HG03108 (cell line): Measurements from ENCODE around the gene DIRAS2.
"Not testable (repeated sequence)": the region's sequence is repeated elsewhere in the genome, so short reads cannot be mapped to it uniquely, and the experiment has no call there.

ENCODE experiments used
- ATAC-seq: cut with Tn5 transposase; IDR thresholded peaks from one replicate; pipeline ENCODE4 v1.9.1; 2021; ENCODE audit warnings: moderate library complexity; ENCODE audit not compliant: unreplicated experiment

DIRAS2 gene, protein sequence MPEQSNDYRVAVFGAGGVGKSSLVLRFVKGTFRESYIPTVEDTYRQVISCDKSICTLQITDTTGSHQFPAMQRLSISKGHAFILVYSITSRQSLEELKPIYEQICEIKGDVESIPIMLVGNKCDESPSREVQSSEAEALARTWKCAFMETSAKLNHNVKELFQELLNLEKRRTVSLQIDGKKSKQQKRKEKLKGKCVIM

DNA sequence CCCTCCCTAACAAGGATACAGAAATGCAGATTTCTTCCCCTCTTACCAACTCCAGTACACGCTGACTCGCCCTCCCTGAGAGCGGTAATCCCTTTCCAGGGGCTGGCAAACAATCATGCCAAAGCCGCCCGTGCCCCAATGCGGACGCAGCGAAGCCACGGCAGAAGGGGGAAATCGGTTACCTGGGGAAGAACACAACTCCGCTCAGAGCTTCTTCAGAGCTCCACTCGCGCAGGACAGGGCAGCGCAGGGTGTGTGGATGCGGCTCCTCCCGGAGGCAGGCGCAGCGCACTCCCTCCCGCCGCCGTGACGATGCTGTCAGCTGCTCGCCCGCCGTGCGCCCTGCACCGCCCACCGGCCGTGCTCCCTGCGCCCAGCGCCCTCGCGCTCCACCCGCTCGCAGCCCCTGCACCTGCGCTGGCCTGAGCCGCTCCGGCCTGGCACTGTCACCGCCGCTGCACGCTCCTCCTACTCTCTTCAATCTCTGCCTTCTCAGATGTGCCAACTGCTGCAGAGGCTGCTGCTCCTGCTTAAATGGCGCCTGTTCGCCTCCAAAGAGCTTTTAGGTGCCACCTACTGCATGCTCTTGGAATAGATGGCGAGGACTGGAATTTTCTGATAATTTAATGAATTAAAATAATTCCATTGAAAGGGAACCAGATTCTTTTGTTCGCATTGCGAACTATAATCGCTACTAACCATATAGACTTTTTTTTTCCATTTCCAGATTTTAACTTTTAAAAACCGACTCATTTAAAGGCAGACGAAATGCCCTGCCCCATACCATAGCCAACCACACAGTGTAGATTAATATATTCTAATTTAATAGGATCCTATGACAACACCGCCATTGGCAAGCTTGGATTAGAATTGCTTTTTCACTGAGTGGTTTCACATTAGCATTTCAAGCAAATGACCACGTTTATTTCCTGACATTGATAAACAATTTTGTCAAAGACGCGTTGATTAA lies at the start of gene DIRAS2:
TSS of gene DIRAS2 (minus strand) at position 255 of the 970 bp plus-strand sequence. CDS start 28,997 bp downstream, outside the sequence.
- ATAC-seq = no peak

DNA sequence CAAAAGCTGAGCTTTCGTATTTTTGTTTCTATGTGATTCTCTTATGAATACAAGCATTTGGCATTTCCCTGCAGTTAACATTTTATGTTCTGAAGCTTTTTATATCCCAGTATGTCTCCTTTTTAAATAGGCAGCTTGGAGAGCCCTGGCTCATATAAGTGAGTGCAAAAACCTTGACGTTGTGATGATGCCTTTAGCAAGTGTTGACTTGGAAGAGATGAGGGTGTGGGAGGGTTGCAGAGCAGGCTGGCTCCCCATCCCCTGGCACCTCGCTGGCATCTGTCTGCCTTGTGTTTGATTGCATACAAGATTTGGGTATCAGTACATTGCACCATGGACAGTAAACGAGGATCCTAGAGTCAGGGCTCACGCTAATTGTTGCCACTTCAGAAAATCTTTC lies 42.1 kb upstream of the DIRAS2 start:
- no peak for ATAC-seq

DNA sequence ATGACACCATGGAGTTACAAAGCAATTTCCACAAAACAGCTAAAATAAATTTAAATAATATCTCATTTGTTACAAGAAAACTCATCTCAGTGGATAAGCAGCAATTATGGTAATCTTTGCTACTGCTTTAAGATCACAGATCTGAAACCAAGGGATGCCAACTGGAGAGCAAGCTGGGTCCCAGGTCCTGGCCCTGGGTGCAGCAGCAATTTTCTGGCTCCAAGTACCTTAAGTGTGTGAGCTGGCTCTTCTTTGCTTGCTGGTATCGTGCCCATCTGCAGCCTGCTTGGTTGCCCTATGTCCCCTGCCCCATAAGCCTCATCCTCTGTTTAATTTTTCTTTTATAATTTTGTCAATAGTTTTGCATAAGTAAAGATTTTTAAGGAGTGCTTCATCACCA lies 41.5 kb upstream of the DIRAS2 start:
- ATAC-seq = no peak

DNA sequence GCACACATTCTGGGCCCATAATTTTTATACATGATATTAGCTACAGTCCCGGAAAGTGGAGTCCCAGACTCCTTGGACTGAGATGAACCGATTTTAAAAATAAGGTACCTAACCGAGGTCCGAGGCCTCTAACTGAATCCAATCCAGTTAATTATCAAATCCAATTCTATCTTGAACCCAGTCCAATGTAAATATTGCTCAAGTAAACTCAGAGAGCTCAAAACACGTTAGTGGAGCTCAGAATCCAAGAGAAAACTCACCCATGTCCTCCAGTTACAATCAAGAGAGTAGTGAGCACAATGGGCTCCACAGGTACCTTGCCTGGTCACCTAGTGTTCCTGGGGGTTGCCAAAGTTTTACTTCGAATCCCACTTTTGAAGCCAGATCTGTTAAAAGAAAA lies 37.9 kb upstream of the DIRAS2 start:
- ATAC-seq = no peak

DNA sequence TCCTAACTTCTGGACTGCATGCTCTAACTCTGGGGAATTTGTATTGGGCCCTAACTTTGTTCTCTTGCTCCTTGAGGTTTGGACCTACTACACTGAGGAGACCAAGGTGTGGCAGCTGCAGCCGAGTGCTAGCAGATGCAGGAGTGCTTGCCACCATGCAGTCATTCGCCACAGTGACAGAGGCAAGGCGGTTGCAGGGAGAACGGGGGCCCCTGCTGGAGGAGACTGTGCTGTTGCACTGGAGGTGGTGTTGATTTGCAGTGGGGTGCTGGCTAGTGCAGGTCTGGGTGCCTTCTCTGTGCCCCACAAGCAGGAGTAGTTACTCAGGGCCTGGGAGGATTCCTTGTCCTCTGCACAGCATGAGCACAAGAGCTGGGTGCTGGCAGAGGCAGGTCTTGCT lies 22.4 kb upstream of the DIRAS2 start:
- ATAC-seq = no peak

DNA sequence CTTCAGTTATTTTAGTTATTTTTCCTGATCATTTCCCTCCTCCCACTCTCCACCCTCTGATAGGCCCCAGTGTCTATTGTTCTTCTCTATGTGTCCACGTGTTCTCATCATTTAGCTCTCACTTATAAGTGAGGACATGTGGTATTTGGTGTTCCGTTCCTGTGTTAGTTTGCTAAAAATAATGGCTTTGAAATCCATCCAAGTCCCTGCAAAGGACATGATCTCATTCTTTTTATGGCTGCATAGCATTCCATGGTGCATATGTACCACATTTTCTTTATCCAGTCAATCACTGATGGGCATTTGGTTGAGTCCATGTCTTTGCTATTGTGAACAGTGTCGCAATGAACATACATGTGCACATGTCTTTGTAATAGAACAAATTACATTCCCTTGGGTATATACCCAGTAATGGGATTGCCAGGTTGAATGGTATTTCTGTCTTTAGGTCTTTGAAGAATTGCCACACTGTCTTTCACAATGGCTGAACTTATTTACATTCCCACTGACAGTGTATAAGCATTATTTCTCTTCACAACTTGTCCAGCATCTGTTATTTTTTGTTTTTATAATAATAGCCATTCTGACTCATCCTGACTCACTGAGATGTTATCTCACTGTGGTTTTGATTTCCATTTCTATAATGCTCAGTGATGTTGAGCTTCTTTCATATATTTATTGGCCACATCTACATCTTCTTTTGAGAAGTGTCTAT lies 17.2 kb upstream of the DIRAS2 start:
- no peak for ATAC-seq

DNA sequence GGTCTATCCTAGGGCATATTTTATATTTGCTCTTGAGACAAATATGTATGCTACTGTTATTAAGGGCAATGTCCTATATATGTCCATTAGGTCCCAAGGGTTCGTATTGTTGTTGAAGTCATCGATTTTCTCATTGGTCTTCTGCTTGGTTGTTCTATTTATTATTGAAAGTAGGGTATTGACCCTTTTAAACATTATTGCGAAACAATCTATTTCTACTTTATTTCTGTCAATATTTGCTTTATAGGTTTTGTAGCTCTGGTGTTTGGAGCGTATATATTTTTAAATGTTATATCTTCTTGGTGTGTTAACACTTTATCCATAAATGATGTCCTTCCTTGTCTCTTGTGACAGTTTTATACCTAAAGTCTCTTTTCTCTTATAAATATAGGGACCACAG lies 16.2 kb upstream of the DIRAS2 start:
- no peak for ATAC-seq

DNA sequence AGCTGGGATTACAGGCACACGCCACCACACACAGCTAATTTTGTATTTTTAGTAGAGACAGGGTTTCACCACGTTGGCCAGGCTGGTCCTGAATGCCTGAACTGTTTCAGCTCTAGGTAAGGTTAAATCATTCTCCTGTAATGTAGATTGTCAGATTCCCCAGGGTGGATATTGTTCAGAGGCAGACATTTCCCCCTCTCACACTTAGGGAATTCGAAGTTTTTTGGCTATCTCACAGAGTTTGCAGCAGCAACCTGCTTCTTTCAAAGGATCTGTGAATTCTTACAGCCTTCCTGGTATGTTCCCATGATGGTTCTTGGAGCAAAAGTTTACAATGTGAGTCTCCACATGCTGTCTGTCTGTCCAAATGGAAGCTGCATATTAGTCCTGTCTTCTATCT lies 15.6 kb upstream of the DIRAS2 start:
- no peak for ATAC-seq

DNA sequence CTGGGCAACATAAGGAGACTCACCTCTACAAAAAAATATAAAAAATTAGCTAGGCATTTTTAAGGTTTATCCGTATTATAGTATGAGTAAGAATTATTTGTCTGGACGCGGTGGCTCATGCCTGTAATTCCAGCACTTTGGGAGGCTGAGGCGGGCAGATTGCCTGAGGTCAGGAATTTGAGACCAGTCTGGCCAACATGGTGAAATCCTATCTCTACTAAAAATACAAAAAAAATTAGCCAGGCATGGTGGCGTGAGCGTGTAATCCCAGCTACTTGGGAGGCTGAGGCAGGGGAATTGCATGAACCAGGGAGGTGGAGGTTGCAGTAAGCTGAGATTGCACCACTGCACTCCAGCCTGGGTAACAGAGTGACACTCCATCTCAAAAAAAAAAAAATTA lies 14.3 kb upstream of the DIRAS2 start:
- ATAC-seq = not testable (repeated sequence)

DNA sequence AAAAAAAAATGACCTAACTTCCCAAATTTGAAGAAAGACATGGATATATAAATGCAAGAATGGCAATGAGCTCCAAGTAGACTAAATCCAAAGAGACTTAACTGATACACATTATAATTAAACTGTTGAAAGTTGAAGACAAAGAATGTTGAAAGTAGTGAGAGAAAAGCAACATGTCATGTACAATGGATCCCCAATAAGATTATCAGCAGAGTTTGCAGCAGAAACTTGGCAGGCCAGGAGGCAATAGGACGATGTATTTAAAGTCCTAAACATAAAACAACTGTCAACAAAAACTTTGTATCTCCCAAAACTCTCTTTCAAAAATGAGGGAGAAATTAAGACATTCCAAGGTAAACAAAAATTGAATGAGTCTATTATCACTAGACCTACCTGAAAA lies 8.6 kb upstream of the DIRAS2 start:
- ATAC-seq = no peak

DNA sequence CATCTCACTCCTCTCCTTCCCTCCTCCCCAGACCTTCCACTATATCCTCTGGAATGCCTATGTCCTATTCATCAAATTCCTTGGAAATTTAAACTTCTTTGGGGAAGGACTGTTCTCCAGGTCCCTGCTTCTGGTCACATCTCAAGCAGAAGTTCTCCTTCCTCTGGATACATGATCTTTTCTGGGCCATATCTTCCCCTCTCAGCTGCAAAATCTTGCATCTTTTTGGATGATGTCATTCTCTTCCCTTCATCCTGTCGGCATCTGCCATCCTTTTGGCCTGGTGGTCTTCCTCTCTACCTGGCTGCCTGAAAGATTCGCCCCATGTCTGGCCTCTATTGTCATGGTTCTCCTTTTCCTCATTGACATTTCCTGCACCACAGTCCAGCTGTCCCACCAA lies 5.2 kb upstream of the DIRAS2 start:
- no peak for ATAC-seq

DNA sequence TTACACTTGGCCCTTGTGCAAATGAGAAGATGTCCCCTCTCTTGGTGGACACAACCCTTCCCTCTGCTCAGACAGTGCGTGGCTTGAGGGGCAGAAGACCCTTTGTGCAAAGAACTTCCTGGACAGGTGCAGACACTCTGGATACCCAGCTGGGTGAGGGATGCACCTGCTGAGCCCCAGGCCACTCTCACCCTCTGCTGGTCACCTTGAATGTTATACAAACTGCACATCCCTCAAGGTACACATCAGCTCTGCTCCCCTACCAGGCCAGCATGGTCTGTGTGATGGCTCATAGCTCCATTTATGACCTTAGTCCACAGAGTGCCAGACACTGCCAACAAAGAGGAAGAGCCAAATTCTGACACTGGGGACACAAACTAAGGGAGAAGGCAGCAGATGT lies 3.1 kb upstream of the DIRAS2 start:
- no peak for ATAC-seq

DNA sequence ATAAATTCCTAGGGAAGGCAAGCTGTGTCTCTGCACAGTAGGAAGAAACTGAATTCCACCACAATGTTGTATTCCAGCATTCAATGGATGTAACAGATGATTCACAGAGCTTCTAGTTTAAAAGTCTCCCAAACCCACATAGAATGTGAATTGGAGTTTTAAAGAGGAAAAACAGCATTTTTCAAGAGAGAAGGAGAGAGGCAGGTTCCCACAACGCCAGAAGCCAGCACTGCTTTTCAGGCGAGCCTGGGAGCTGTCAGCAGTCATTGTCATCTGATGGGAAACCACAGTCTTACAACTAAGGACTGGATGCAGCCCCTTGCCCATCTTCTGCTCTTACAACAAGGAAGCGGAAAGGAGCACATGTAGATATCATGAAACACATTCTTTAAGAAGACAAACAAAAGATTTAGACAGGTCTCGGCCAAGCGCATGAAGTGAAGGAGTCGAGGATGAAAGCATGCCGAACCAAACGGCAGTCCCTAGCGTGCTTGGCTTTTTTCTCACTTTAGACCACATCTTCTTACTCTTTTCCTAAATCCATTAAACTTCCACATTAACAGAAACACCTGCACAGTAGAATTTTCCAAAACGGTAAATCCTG lies 638 bp downstream of the DIRAS2 start:
- no peak for ATAC-seq

DNA sequence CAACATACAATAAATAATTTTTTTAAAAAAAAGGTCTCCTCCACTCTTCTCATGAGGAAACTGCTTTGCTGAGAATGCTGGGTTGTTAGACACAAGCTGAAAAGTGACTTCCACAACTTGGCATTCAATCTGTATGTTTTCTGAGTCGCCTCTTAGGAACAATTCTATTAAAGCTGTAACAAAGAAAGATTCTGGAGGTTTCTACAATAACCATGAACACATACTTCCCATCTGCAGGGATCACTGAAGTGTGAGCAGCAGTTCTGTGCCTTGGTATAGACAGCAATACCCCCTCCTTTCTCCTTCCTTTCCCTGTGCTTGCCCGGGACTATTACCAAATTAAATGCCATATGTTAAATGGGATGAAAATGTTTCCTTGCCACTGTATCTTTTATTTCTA lies 1.5 kb downstream of the DIRAS2 start:
- ATAC-seq = no peak

DNA sequence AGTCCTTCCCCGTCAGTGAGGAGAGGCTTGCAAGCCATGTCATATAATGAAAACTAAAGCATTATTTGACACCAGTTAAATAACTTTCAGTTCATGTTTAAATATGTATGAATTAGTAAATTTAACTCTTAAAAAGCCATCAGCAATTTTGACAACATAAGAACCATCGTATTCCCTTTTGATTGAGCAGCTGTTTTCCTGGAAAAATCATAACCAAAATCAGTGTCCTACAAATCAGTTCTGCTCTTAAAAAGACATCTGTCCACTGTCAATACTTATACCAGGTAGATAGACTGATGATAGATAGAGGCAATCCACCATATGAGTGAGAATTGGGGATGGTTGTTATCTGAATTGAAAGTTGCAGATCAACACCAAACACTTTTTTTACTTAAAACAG lies 2.3 kb downstream of the DIRAS2 start:
- ATAC-seq = no peak

DNA sequence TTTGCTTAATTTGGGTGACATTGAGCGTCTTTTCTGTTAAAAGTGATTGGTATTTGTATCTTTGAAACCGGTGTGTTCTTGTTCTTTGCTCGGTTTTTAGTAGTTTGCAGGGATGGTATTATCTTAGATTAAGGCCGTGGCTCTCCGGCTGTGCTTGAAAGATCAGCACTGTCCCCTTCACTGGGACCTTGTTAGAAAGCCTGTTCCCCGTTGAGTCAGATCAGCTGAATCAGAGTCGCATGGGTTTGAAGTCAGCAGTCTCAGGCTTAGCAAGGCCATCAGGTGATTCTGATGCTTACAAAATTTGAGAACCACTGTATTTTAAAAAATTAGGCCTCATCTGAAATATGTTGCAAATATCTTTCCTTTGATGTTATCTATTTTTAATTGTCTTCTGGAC lies 5.0 kb downstream of the DIRAS2 start:
- no peak for ATAC-seq

DNA sequence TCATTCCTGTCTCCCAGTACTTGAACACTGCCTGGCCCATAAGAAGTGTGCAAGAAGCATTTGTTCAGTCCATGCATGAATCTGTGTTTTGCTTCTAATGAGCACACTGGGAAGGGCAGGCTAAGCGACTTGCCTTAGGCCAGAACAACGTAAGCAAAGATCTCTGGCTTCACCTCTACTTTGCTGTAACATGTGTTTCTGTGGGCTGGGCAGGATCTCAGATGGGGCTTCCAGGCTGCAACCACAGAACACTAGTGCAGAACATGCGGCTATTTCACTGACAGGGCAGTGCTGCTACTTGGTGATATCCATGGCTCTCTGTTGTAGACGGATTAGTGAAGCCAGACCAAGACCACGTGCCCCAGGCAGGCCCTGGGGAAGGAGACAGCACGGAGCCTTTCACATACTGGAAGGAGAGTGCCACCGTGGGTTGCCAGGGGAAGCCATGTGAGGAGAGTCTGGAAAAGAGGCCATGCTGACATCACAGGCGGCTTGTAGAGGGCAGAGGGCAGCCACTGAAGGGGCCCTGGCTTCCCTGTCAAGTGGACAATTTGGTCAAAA lies 9.9 kb downstream of the DIRAS2 start:
- no peak for ATAC-seq

DNA sequence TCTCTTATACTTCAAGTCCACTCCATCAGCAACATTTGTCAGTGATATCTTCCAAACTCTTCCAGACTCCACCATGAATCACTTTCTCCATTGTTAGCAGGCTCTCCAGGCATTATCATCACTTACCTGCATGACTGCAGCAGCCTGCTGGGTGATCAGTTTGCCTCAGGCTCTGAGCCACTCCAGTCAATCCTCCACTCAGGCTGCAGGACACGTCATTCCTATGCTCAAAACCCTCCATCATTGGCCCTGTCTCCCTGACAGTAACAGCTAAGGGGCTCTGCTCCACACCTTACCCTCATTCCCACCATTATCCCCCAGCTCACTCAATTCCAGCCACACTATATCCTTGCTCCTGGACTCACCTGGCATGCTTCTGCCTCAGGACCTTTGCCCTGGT lies 10.7 kb downstream of the DIRAS2 start:
- no peak for ATAC-seq

DNA sequence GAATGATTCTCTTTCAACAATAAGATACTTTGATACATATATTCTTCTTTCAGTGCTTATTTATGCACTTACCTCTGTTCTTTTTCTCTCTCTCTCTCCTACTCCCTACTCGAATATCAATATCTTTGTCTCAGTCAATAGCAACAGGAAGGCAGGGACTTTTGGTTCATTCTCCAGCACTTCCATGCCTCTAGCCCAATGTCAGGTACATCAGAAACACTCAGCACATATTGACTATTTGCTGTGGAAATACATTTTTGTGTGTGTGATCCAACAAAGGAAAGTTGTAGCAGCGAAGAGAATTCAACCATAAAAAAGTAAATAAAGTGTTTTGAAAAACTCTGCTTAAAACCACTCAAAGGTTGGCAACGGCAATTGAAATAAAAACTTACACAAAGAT lies 12.6 kb downstream of the DIRAS2 start:
- ATAC-seq = no peak

DNA sequence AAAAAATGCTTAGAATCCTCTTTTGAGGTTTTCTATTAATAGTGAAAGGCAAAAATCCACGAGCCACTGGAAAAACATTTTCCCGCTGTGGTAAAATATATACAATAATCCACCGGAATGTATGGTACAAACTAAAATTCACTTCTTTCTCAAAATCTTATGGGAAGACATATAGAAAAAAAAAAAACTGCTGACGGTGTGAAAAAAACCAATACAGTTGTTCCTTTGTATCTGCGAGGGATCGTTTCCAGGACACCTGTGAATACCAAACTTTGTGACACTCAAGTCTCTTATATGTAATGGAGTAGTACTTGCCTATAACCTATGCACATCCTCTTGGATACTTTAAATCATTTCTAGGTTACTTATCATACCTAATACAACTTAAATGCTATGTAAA lies 13.3 kb downstream of the DIRAS2 start:
- ATAC-seq = no peak

DNA sequence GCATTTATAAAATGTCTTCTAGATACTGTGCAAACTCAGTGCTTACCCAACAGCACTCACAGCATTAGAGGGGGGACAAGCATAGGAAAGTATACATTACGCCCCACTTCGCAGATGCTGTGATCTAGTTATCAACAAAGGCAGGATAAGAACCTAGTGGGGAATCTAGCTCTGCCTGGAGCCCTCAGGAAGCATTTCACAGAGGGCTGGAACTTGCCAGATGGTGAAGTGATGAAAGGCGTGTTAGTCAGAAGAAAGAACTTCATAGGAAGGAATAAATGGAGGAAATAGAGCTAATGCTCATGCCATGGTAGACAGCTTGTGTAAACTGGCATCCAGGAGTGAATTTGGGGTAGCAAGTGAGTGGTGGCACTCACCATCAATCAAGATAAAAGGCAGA lies 25.8 kb downstream of the DIRAS2 start:
- no peak for ATAC-seq
